Uterus (tissue), 4 donors: ENCODE measurements around the gene TNNI2. TPM values are rescaled to one million over a fixed set of nuclear protein-coding genes. Genes with fewer than 3 reads are reported as not detected.

Source experiments
- DNase-seq, 2 donors: peaks; one replicate each; pipeline ENCODE4 v3.0.0-alpha.2; 2019 to 2020
- H3K27ac ChIP-seq, 2 donors: fragments of 200-600 bp; sonication (generic); 1 replicate in 1 of 2; 2 replicates in 1 of 2; pipeline ENCODE4 v1.5.1; 2016 to 2018
- H3K27me3 ChIP-seq, 2 donors: fragments of 200-600 bp; sonication (generic); one replicate each; pipeline ENCODE4 v1.5.1; 2018 to 2019; ENCODE audit warnings: control low read depth in 1 of 2
- H3K36me3 ChIP-seq, 2 donors: fragments of 200-600 bp; sonication (generic); one replicate each; pipeline ENCODE4 v1.5.1; 2019; ENCODE audit warnings: control low read depth in 1 of 2
- H3K4me1 ChIP-seq, 2 donors: fragments of 200-600 bp; sonication (generic); one replicate each; pipeline ENCODE4 v1.5.1; 2018 to 2019; ENCODE audit warnings: control low read depth in 1 of 2
- H3K4me3 ChIP-seq, 2 donors: fragments of 200-600 bp; sonication (generic); 1 replicate in 1 of 2; 2 replicates in 1 of 2; pipeline ENCODE4 v1.5.1; 2018 to 2019; ENCODE audit warnings: mild to moderate bottlenecking in 1 of 2
- H3K9me3 ChIP-seq, 2 donors: fragments of 200-600 bp; sonication (generic); one replicate each; pipeline ENCODE4 v1.5.1; 2019; ENCODE audit warnings: control low read depth in 1 of 2
- CTCF ChIP-seq, 4 experiments: fragments of 200-600 bp in 2 of 4; fragments of 450-650 bp in 2 of 4; sonication (generic) in 2 of 4; IDR thresholded peaks; one replicate each; pipeline ENCODE4 v1.5.1; 2016 to 2019; ENCODE audit warnings: antibody characterized with exemption in 4 of 4, mild to moderate bottlenecking in 2 of 4, moderate library complexity in 1 of 4
- POLR2A ChIP-seq, 2 donors: fragments of 450-650 bp; IDR thresholded peaks; one replicate each; pipeline ENCODE4 v1.6.1; 2016; ENCODE audit warnings: antibody characterized with exemption in 2 of 2, mild to moderate bottlenecking in 1 of 2, moderate library complexity in 1 of 2
- intact Hi-C: fragments of 100-400 bp; cut with DNase I; formaldehyde crosslinking; loops from one replicate; pipeline ENCODE4 v1.15.1; 2023; ENCODE audit warnings: low total_unique reads
- total RNA-seq, 4 donors: library from RNA; depleted of rRNA in 3 of 4; stranded (reverse); fragments of >200 nt in 3 of 4; gene quantifications; one replicate each; pipeline versions ENCODE4 v1.1.0 to v1.2.4, GENCODE V29; 2014 to 2023
- donor health status: DM: yes; HTN: yes; CAD: no.

TNNI2 gene
- total RNA-seq, 4 donors from 2014 or later, result 0.95 to 1.5 TPM; not detected in 2

- no peak overlapping the region for H3K27ac ChIP-seq
- no peak for DNase-seq
- TF ChIP-seq CTCF (IDR thresholded peaks at IDR 0.05) (no peak), POLR2A (IDR thresholded peaks at IDR 0.05) (no peak)
- no peak overlapping the region for H3K4me3 ChIP-seq
- no peaks in the 10 kb centered on the region for H3K36me3 ChIP-seq
- intact Hi-C loops, result no loop called here
- no peaks in the 10 kb centered on the region for H3K9me3 ChIP-seq
- no peaks in the 10 kb centered on the region for H3K4me1 ChIP-seq
- no peaks in the 10 kb centered on the region for H3K27me3 ChIP-seq
Observed at GRCh38 chr11:1822648-1823375, 16.0 kb upstream of the TNNI2 start.

- Histone ChIP-seq H3K4me1 (no peaks in the 10 kb centered on the region), H3K27ac (no peak overlapping the region)
- intact Hi-C loops, result no loop called here
Observed at GRCh38 chr11:1823376-1824220, 15.2 kb upstream of the TNNI2 start.

GRCh38 chr11:1824221-1825038 lies 14.4 kb upstream of the TNNI2 start:
- no peak for TF ChIP-seq CTCF (IDR thresholded peaks at IDR 0.05)
- TF ChIP-seq POLR2A (IDR thresholded peaks at IDR 0.05), result no peak
- H3K27ac ChIP-seq, result no peak overlapping the region

More at GRCh38 chr11:1823376-1824220, 15.2 kb upstream of the TNNI2 start:
- no peaks in the 10 kb centered on the region for H3K36me3 ChIP-seq
- DNase-seq, result no peak
- H3K9me3 ChIP-seq, result no peaks in the 10 kb centered on the region
- no peak overlapping the region for H3K4me3 ChIP-seq
- TF ChIP-seq CTCF (IDR thresholded peaks at IDR 0.05) (no peak), POLR2A (IDR thresholded peaks at IDR 0.05) (no peak)
- H3K27me3 ChIP-seq, result no peaks in the 10 kb centered on the region

GRCh38 chr11:1825039-1825740 lies 13.6 kb upstream of the TNNI2 start:
- Histone ChIP-seq H3K4me3 (no peak overlapping the region), H3K27me3 (no peaks in the 10 kb centered on the region), H3K4me1 (no peaks in the 10 kb centered on the region), H3K27ac (no peak overlapping the region), H3K9me3 (no peaks in the 10 kb centered on the region), H3K36me3 (no peaks in the 10 kb centered on the region)
- no peak for DNase-seq
- intact Hi-C loops, result no loop called here
- TF ChIP-seq POLR2A (IDR thresholded peaks at IDR 0.05) (no peak), CTCF (IDR thresholded peaks at IDR 0.05) (no peak)

More at GRCh38 chr11:1824221-1825038, 14.4 kb upstream of the TNNI2 start:
- Histone ChIP-seq H3K36me3 (no peaks in the 10 kb centered on the region), H3K9me3 (no peaks in the 10 kb centered on the region), H3K4me3 (no peak overlapping the region), H3K4me1 (no peaks in the 10 kb centered on the region), H3K27me3 (no peaks in the 10 kb centered on the region)
- intact Hi-C loops, result no loop called here
- DNase-seq, result no peak
